Neural cell (in vitro differentiated cells): ENCODE data around the gene FAM83F.

Experiments
- EP300 ChIP-seq: fragments of 450-650 bp; conservative IDR thresholded peaks from 2 replicates; pipeline ENCODE4 v1.6.1; 2014; ENCODE audit warnings: antibody characterized with exemption, mild to moderate bottlenecking, moderate library complexity; ENCODE audit not compliant: poor library complexity, severe bottlenecking
- EZH2 ChIP-seq: fragments of 200-600, 300-800 bp; shearing (Covaris generic), sonication (generic); IDR thresholded peaks from 2 replicates; pipeline ENCODE4 v1.6.1; 2014; ENCODE audit warnings: antibody characterized with exemption, low read length, borderline replicate concordance, mild to moderate bottlenecking; ENCODE audit not compliant: insufficient read depth, poor library complexity, severe bottlenecking
- MXI1 ChIP-seq: fragments of 450-650 bp; conservative IDR thresholded peaks from 2 replicates; pipeline ENCODE4 v1.6.1; 2014; ENCODE audit warnings: antibody characterized with exemption, mild to moderate bottlenecking; ENCODE audit not compliant: poor library complexity, severe bottlenecking
- POLR2AphosphoS5 ChIP-seq: IDR thresholded peaks from 2 replicates; pipeline ENCODE4 v1.6.1; 2012
- RAD21 ChIP-seq: fragments of 450-650 bp; conservative IDR thresholded peaks from 2 replicates; pipeline ENCODE4 v1.6.1; 2014; ENCODE audit warnings: antibody characterized with exemption, mild to moderate bottlenecking, moderate library complexity
- SMC3 ChIP-seq: fragments of 450-650 bp; conservative IDR thresholded peaks from 2 replicates; pipeline ENCODE4 v1.6.1; 2014; ENCODE audit warnings: antibody characterized with exemption, mild to moderate bottlenecking, moderate library complexity; ENCODE audit not compliant: poor library complexity
- TAF1 ChIP-seq: IDR thresholded peaks from 2 replicates; pipeline ENCODE4 v1.6.1; 2012; ENCODE audit warnings: low read depth
- TF ChIP-seq, protein P1 (sequence below): fragments of 450-650 bp; IDR thresholded peaks from 2 replicates; pipeline ENCODE4 v1.5.1; 2014; ENCODE audit warnings: antibody characterized with exemption, mild to moderate bottlenecking, moderate library complexity; ENCODE audit not compliant: poor library complexity, severe bottlenecking
- TF ChIP-seq, protein P2 (sequence below): IDR thresholded peaks from 2 replicates; pipeline ENCODE4 v1.6.1; 2012; ENCODE audit warnings: borderline replicate concordance

DNA sequence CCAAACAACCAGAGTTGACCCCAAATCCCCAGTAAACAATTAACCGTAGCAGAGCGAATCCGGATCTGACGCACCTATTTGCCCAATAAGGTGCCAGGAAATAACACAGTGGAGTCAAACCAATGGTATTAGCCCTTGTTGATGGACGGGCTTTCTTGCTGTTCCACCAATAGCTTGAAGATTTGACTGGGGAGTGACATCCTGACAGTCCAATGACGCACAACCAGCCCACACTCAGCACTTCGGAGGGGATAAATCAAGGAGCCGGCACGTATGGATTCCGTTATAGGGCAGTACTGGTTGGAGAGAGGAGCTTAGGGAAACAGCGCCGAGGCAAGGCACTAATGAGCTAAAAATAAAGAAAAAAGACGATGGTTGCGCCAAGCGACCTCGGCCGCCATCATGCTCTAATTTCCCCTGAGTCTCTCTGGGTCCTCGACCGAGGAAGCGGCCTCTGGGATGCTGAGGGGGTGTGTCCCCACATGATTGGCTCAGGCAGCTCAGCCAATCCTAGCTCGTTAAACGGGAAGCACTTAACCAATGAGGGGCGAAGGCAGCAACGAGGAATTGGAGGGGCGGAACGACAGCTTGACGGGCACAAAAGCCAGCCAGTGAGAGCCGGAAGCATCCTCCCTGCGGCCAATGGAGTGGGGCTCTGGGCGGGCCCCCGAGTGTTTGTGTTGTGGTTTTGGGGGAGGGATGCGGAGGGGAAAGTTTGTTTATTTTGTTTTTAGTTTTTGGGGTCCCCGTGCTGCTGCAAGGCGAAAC, 49.5 kb downstream of the FAM83F start:
- TF ChIP-seq, protein P1, sequence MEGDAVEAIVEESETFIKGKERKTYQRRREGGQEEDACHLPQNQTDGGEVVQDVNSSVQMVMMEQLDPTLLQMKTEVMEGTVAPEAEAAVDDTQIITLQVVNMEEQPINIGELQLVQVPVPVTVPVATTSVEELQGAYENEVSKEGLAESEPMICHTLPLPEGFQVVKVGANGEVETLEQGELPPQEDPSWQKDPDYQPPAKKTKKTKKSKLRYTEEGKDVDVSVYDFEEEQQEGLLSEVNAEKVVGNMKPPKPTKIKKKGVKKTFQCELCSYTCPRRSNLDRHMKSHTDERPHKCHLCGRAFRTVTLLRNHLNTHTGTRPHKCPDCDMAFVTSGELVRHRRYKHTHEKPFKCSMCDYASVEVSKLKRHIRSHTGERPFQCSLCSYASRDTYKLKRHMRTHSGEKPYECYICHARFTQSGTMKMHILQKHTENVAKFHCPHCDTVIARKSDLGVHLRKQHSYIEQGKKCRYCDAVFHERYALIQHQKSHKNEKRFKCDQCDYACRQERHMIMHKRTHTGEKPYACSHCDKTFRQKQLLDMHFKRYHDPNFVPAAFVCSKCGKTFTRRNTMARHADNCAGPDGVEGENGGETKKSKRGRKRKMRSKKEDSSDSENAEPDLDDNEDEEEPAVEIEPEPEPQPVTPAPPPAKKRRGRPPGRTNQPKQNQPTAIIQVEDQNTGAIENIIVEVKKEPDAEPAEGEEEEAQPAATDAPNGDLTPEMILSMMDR, result no peak
- TF ChIP-seq EP300 (peak; percentile 31), POLR2AphosphoS5 (no peak), EZH2 (no peak), SMC3 (peak; percentile 49), MXI1 (peak; percentile 72), RAD21 (peak; percentile 7), TAF1 (peak; percentile 99)
- TF ChIP-seq, protein P2, sequence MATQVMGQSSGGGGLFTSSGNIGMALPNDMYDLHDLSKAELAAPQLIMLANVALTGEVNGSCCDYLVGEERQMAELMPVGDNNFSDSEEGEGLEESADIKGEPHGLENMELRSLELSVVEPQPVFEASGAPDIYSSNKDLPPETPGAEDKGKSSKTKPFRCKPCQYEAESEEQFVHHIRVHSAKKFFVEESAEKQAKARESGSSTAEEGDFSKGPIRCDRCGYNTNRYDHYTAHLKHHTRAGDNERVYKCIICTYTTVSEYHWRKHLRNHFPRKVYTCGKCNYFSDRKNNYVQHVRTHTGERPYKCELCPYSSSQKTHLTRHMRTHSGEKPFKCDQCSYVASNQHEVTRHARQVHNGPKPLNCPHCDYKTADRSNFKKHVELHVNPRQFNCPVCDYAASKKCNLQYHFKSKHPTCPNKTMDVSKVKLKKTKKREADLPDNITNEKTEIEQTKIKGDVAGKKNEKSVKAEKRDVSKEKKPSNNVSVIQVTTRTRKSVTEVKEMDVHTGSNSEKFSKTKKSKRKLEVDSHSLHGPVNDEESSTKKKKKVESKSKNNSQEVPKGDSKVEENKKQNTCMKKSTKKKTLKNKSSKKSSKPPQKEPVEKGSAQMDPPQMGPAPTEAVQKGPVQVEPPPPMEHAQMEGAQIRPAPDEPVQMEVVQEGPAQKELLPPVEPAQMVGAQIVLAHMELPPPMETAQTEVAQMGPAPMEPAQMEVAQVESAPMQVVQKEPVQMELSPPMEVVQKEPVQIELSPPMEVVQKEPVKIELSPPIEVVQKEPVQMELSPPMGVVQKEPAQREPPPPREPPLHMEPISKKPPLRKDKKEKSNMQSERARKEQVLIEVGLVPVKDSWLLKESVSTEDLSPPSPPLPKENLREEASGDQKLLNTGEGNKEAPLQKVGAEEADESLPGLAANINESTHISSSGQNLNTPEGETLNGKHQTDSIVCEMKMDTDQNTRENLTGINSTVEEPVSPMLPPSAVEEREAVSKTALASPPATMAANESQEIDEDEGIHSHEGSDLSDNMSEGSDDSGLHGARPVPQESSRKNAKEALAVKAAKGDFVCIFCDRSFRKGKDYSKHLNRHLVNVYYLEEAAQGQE, result peak; percentile 95
